OCI-LY3 (cell line): ENCODE data around the gene ZNF668.

Experiments
- H2AFZ ChIP-seq: fragments of 200-600, 300-600 bp; shearing (Covaris generic); 2 replicates; pipeline ENCODE4 v1.6.0; 2014; ENCODE audit warnings: antibody characterized with exemption, low read depth, low read length
- H3K27ac ChIP-seq: fragments of 200-600, 300-600 bp; sonication (generic); 2 replicates; pipeline ENCODE4 v1.5.1; 2014; ENCODE audit warnings: mild to moderate bottlenecking, low read length, moderate library complexity, mixed read lengths
- H3K27me3 ChIP-seq: fragments of 200-600, 300-600 bp; sonication (generic); 2 replicates; pipeline ENCODE4 v1.6.1; 2014; ENCODE audit warnings: low read depth, low read length, mixed read lengths
- H3K36me3 ChIP-seq: fragments of 200-600, 300-600 bp; sonication (generic); replicated peaks from 2 replicates; pipeline ENCODE3; 2014; ENCODE audit warnings: low read depth, low read length, mixed read lengths
- H3K4me1 ChIP-seq: fragments of 300-600, 200-600 bp; sonication (generic); 2 replicates; pipeline ENCODE4 v1.6.1; 2014; ENCODE audit warnings: low read length, mixed read lengths
- H3K4me2 ChIP-seq: fragments of 200-600, 300-600 bp; sonication (generic); 2 replicates; pipeline ENCODE4 v1.6.1; 2014; ENCODE audit warnings: low read length, mixed read lengths
- H3K4me3 ChIP-seq: fragments of 300-600, 200-600 bp; sonication (generic); 2 replicates; pipeline ENCODE4 v1.5.1; 2014; ENCODE audit warnings: antibody characterized with exemption, mild to moderate bottlenecking, low read length, moderate library complexity
- H3K79me2 ChIP-seq: fragments of 300-600, 200-600 bp; shearing (Covaris generic); 2 replicates; pipeline ENCODE4 v1.6.1; 2014; ENCODE audit warnings: mild to moderate bottlenecking, low read length, mixed read lengths
- H3K9ac ChIP-seq: fragments of 300-600, 200-600 bp; shearing (Covaris generic); 2 replicates; pipeline ENCODE4 v1.6.0; 2014; ENCODE audit warnings: mild to moderate bottlenecking, low read length, moderate library complexity
- H3K9me3 ChIP-seq: fragments of 200-600, 300-600 bp; shearing (Covaris generic); 2 replicates; pipeline ENCODE4 v1.6.1; 2014; ENCODE audit warnings: low read length, mixed read lengths; ENCODE audit not compliant: insufficient read depth
- H4K20me1 ChIP-seq: fragments of 200-600, 300-600 bp; sonication (generic); 2 replicates; pipeline ENCODE4 v1.6.1; 2016; ENCODE audit warnings: low read length, mixed read lengths; ENCODE audit not compliant: insufficient read depth
- EZH2phosphoT487 ChIP-seq: fragments of 200-600 bp; shearing (Covaris generic); IDR thresholded peaks from 2 replicates; pipeline ENCODE4 v1.6.1; 2018; ENCODE audit warnings: antibody characterized with exemption, mixed run types, low read depth
- TF ChIP-seq, protein P1 (sequence below): fragments of 200-600, 300-600 bp; sonication (generic); IDR thresholded peaks from 2 replicates; pipeline ENCODE4 v1.5.1; 2014; ENCODE audit warnings: antibody characterized with exemption, low read length, low read depth

ZNF668 gene

DNA sequence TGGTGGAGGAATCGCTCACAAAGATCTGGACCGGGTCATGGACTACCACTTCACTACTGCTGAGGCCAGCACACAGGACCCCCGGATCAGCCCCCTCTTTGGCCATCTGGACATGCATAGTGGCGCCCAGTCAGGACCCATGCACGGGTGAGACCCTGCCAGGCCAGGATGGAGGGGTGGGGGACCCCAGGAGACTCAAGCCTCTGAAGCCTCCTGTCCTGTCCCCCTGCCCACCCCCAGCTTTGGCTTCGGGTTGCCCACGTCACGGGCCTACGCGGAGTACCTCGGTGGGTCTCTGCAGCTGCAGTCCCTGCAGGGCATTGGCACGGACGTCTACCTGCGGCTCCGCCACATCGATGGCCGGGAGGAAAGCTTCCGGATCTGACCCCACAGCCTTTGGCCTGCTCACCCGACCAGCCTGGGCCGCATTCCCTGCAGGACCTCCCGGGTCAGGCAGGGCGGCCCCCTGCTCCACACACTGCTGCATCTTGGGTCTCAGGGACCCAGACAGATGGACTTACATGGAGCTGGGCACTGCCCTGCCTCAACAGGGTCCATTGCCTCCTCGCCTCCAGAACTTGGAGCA lies 37.9 kb upstream of the ZNF668 start:
- H3K27me3 ChIP-seq: no peaks in the 10 kb centered on the region
- H3K27ac ChIP-seq: no peak overlapping the region
- peaks cover 32% of the 10 kb centered on the region for H3K36me3 ChIP-seq
- no peak overlapping the region for H3K9ac ChIP-seq
- no peak overlapping the region for H3K4me2 ChIP-seq
- TF ChIP-seq, protein P1, sequence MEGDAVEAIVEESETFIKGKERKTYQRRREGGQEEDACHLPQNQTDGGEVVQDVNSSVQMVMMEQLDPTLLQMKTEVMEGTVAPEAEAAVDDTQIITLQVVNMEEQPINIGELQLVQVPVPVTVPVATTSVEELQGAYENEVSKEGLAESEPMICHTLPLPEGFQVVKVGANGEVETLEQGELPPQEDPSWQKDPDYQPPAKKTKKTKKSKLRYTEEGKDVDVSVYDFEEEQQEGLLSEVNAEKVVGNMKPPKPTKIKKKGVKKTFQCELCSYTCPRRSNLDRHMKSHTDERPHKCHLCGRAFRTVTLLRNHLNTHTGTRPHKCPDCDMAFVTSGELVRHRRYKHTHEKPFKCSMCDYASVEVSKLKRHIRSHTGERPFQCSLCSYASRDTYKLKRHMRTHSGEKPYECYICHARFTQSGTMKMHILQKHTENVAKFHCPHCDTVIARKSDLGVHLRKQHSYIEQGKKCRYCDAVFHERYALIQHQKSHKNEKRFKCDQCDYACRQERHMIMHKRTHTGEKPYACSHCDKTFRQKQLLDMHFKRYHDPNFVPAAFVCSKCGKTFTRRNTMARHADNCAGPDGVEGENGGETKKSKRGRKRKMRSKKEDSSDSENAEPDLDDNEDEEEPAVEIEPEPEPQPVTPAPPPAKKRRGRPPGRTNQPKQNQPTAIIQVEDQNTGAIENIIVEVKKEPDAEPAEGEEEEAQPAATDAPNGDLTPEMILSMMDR: no peak
- TF ChIP-seq EZH2phosphoT487: no peak
- H3K4me3 ChIP-seq: no peak overlapping the region
- no peaks in the 10 kb centered on the region for H4K20me1 ChIP-seq
- H3K4me1 ChIP-seq: peaks cover 19% of the 10 kb centered on the region
- H3K79me2 ChIP-seq: peaks cover 10% of the 10 kb centered on the region; the same call in 1 of the 2 replicates
- no peak overlapping the region for H2AFZ ChIP-seq
- no peaks in the 10 kb centered on the region for H3K9me3 ChIP-seq

DNA sequence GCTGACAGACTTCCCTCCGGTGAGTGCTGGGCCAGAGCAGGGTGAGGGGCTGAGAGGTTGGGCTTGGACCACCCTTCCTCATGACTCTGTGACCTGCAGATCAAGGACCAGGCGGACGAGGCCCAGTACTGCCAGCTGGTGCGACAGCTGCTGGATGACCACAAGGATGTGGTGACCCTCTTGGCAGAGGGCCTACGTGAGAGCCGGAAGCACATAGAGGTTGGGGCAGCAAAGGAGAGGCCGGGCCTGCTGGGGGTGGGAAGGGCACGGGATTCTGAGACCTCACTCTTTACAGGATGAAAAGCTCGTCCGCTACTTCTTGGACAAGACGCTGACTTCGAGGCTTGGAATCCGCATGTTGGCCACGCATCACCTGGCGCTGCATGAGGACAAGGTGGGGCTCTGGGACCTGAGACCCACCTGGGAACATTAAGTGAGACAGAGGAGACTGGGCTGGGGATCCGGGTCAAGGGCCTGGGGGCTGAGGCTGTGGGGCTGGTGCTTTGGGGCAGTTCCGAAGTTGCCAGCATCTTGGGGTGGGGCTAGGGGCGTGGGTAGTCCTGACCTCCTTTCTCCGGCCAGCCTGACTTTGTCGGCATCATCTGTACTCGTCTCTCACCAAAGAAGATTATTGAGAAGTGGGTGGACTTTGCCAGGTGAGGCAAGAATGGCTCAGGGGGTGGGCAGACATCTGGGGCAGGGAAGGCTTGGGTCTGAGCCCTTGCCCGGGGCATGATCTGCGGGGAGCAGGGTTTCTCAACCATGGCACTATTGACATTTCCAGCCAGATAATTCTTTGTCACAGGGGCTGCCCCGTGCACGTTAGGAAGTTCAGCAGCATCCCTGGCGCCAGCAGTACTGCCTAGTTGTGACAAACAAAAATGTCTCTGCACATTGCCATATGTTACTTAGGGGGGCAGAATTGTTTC lies 36.3 kb upstream of the ZNF668 start:
- H3K36me3 ChIP-seq: peaks cover 32% of the 10 kb centered on the region
- no peaks in the 10 kb centered on the region for H4K20me1 ChIP-seq
- H3K27ac ChIP-seq: no peak overlapping the region
- no peaks in the 10 kb centered on the region for H3K27me3 ChIP-seq
- peaks cover 10% of the 10 kb centered on the region; the same call in 1 of the 2 replicates for H3K79me2 ChIP-seq
- no peak overlapping the region for H3K9ac ChIP-seq
- TF ChIP-seq, protein P1: no peak
- TF ChIP-seq EZH2phosphoT487: no peak
- H3K4me3 ChIP-seq: no peak overlapping the region
- H3K4me2 ChIP-seq: no peak overlapping the region
- no peaks in the 10 kb centered on the region for H3K9me3 ChIP-seq
- H2AFZ ChIP-seq: no peak overlapping the region
- peaks cover 19% of the 10 kb centered on the region for H3K4me1 ChIP-seq

DNA sequence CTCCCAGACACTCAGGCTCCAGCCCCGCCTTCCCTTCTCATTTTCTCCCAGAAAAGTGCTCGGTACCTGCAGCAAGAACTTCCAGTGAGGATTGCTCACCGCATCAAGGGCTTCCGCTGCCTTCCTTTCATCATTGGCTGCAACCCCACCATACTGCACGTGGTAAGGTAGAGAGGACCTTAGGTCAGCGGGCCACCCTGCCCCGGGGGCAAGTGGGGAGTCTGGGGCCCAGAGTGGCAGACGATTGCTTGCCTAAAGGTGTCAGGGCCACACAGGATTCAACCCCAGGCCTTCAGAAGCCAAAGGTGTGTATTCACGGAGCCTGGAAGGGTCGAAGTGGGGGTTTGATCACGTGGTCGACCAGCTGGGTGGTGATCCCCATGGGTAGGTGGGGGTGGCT lies 35.6 kb upstream of the ZNF668 start:
- H3K79me2 ChIP-seq: peaks cover 10% of the 10 kb centered on the region; the same call in 1 of the 2 replicates
- H3K4me2 ChIP-seq: no peak overlapping the region
- H3K9me3 ChIP-seq: no peaks in the 10 kb centered on the region
- H3K9ac ChIP-seq: no peak overlapping the region
- peaks cover 32% of the 10 kb centered on the region for H3K36me3 ChIP-seq
- H2AFZ ChIP-seq: no peak overlapping the region
- TF ChIP-seq, protein P1: no peak
- no peak for TF ChIP-seq EZH2phosphoT487
- H3K4me3 ChIP-seq: no peak overlapping the region
- peaks cover 19% of the 10 kb centered on the region for H3K4me1 ChIP-seq
- H3K27ac ChIP-seq: no peak overlapping the region
- H3K27me3 ChIP-seq: no peaks in the 10 kb centered on the region
- no peaks in the 10 kb centered on the region for H4K20me1 ChIP-seq

DNA sequence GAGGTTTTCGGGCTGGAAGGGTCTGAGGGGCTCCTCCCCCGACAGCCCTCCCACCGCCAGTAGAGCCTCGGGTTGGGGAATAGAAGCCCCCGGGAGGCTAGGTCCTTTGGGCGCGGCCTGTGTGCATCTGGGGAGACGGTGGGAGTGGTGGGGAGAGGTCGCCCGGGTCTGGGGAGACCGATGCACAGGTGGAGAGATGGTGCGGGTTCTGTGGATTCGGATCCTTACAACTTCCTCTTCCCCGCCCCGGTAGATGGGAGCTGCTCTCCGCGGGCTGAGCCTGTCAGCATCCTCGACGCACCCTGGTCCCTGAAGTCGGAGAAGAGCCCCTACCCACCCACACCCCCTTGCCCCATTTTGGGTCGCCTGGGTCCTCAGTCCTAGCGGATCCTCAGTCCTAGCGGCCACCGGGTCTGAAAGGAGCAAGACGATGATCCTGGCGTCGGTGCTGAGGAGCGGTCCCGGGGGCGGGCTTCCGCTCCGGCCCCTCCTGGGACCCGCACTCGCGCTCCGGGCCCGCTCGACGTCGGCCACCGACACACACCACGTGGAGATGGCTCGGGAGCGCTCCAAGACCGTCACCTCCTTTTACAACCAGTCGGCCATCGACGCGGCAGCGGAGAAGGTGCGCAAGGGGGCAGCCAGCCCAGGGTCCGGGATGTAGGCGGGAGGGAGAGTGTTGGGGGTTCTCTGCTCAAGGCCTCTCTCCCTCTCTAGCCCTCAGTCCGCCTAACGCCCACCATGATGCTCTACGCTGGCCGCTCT lies 34.9 kb upstream of the ZNF668 start:
- H3K27ac ChIP-seq: 0 out of 2 replicates have a peak overlapping the region, but pooled peaks have one; percentile 26
- peak overlapping the region; percentile 99 for H3K4me2 ChIP-seq
- peaks cover 32% of the 10 kb centered on the region for H3K36me3 ChIP-seq
- peak overlapping the region; percentile 79 for H3K4me3 ChIP-seq
- no peak overlapping the region for H2AFZ ChIP-seq
- no peaks in the 10 kb centered on the region for H3K9me3 ChIP-seq
- peaks cover 18% of the 10 kb centered on the region for H3K4me1 ChIP-seq
- no peaks in the 10 kb centered on the region for H3K27me3 ChIP-seq
- peak overlapping the region; percentile 79 for H3K9ac ChIP-seq
- H4K20me1 ChIP-seq: no peaks in the 10 kb centered on the region
- peaks cover 10% of the 10 kb centered on the region; the same call in 1 of the 2 replicates for H3K79me2 ChIP-seq
- TF ChIP-seq, protein P1: no peak
- TF ChIP-seq EZH2phosphoT487: no peak
